ENCODE results near the gene CTRB1. TPM values are rescaled to one million over a fixed set of nuclear protein-coding genes. Genes with fewer than 3 reads are reported as not detected.

CTRB1 gene
- total RNA-seq, 1 experiment from 2014 or later: not detected

DNA sequence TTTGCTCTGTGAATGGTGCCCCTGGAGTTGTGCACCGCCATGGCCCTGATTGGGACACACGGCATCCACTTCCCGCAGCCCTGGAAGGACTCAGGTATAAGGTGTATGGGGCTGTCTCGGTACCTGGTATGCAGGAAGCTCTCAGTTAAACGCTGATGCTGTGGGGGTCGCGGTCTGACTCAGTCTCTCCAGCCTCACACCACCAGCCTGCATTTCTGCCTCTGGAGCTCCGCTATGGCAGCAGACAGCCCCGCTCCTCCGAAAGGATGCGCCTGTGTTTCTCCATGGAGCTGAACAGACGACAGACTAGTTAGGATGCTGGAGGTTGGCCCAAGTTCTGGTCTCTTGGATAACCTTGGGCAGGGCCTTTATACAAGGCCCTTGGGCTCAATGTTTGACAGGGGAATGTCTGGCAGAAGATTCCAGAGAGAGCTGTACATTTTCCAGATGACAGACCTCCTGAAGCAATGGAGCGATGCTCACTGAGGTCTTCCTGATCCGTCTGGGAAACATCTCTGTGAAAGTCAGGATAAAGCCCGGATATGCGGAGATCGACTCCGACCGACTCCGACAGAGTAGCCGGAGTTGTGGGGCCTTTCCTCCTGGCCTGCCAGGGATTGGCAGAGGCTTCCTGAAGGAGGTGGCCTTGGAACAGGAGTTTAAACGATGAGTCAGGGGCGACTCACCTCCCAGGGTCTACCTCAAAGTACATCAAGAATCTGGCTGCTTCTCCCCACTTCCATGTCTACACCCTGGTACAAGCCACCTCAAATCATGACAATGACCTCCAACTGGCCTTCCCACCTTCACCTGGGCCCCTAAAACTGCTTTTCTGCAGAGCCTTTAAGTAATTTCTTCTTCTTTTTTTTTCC lies 54.5 kb downstream of the CTRB1 start:
- Histone ChIP-seq H4K20me1 (ENCODE audit: control insufficient read depth, insufficient read depth, insufficient read length) (no peaks in the 10 kb centered on the region), H3K56ac (ENCODE audit: insufficient read length, low read depth, low read length) (no peak overlapping the region), H2BK15ac (ENCODE audit: low read depth, low read length) (no peak overlapping the region), H3K4ac (ENCODE audit: low read depth, low read length) (no peak overlapping the region), H3K79me2 (ENCODE audit: insufficient read depth, low read length) (no peaks in the 10 kb centered on the region), H3K79me1 (ENCODE audit: insufficient read depth, low read depth, low read length, poor library complexity, severe bottlenecking) (no peaks in the 10 kb centered on the region), H4K8ac (replicated peaks; ENCODE audit: insufficient read length, low read depth, low read length) (no peak overlapping the region), H3K27ac (ENCODE audit: insufficient read length, low read depth, low read length) (no peak overlapping the region), H3K4me2 (ENCODE audit: insufficient read depth, insufficient read length, low read length) (no peak overlapping the region), H2BK5ac (ENCODE audit: insufficient read length, low read length) (no peak overlapping the region), H2BK12ac (ENCODE audit: insufficient read length, low read depth, low read length) (no peak overlapping the region), H3T11ph (ENCODE audit: low read length) (no peak overlapping the region), H3K27me3 (ENCODE audit: insufficient read depth, low read length) (no peaks in the 10 kb centered on the region), H3K4me1 (ENCODE audit: insufficient read depth, low read length) (no peaks in the 10 kb centered on the region; the same call in 1 of the 2 replicates), H2AFZ (ENCODE audit: low read length) (no peak overlapping the region), H3K18ac (ENCODE audit: insufficient read length, low read depth, low read length) (no peak overlapping the region), H2AK5ac (ENCODE audit: insufficient read length, low read length) (no peak overlapping the region), H3K9me3 (ENCODE audit: control insufficient read depth, low read depth, low read length) (no peaks in the 10 kb centered on the region), H4K5ac (ENCODE audit: insufficient read length, low read depth, low read length) (no peak overlapping the region), H3K23ac (ENCODE audit: insufficient read length, low read depth, low read length) (no peak overlapping the region), H2BK20ac (ENCODE audit: low read depth, low read length, poor library complexity, severe bottlenecking) (no peak overlapping the region), H3K14ac (ENCODE audit: insufficient read depth, low read length) (no peak overlapping the region), H3K23me2 (ENCODE audit: insufficient read length, low read depth, low read length, poor library complexity, severe bottlenecking) (no peaks in the 10 kb centered on the region), H4K91ac (ENCODE audit: insufficient read length, low read depth, low read length) (no peak overlapping the region), H3K9ac (ENCODE audit: extremely low read depth, insufficient read length, low read length) (no peak overlapping the region), H2BK120ac (ENCODE audit: low read depth, low read length, poor library complexity, severe bottlenecking) (no peak overlapping the region)
- Mint-ChIP-seq H3K36me3 (ENCODE audit: insufficient read depth in 1 of 3, low read depth in 3 of 3) (no peaks in the 10 kb centered on the region), H3K9me3 (no peaks in the 10 kb centered on the region), H3K4me3 (no peak overlapping the region; a peak in 1 of 5 replicates), H3K4me1 (no peaks in the 10 kb centered on the region; a peak in 1 of 4 replicates), H3K27ac (no peak overlapping the region; a peak in 1 of 7 replicates), H3K27me3 (ENCODE audit: low read depth) (peaks cover 3% of the 10 kb centered on the region)
- WGBS (ENCODE audit: extremely low coverage, insufficient read length, low lambda C conversion rate): no CpG with 5 or more reads among the region's 23 CpGs
- no peak for DNase-seq
- TF ChIP-seq, protein P1, sequence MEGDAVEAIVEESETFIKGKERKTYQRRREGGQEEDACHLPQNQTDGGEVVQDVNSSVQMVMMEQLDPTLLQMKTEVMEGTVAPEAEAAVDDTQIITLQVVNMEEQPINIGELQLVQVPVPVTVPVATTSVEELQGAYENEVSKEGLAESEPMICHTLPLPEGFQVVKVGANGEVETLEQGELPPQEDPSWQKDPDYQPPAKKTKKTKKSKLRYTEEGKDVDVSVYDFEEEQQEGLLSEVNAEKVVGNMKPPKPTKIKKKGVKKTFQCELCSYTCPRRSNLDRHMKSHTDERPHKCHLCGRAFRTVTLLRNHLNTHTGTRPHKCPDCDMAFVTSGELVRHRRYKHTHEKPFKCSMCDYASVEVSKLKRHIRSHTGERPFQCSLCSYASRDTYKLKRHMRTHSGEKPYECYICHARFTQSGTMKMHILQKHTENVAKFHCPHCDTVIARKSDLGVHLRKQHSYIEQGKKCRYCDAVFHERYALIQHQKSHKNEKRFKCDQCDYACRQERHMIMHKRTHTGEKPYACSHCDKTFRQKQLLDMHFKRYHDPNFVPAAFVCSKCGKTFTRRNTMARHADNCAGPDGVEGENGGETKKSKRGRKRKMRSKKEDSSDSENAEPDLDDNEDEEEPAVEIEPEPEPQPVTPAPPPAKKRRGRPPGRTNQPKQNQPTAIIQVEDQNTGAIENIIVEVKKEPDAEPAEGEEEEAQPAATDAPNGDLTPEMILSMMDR (conservative IDR thresholded peaks at IDR 0.05): no peak

Other genes starting within 250 kb of the CTRB1 start
- gene WDR59, start 233.9 kb upstream of the CTRB1 start, total RNA-seq (2021): 91.8 and 97.5 TPM in 2 replicates
- gene ZNRF1, start 220.0 kb upstream of the CTRB1 start, total RNA-seq (2021): 48.7 and 49.6 TPM in 2 replicates
- 14.5 and 14.7 TPM in 2 replicates for gene LDHD, start 102.2 kb upstream of the CTRB1 start, total RNA-seq (2021)
- 13.7 and 15.3 TPM in 2 replicates for gene ZFP1, start 70.5 kb upstream of the CTRB1 start, total RNA-seq (2021)
- gene CTRB2, start 11.8 kb upstream of the CTRB1 start, total RNA-seq (2021): not detected in 2 replicates
- 97.1 and 102 TPM in 2 replicates for gene BCAR1, start 32.6 kb downstream of the CTRB1 start, total RNA-seq (2021)
- 89.1 and 89.2 TPM in 2 replicates for gene CFDP1, start 214.5 kb downstream of the CTRB1 start, total RNA-seq (2021)
- 43.4 and 46.8 TPM in 2 replicates for gene TMEM170A, start 245.7 kb downstream of the CTRB1 start, total RNA-seq (2021)

Data from H9 (cell line).